Occipital lobe (tissue), 2 donors: ENCODE results near the gene RRAGC. TPM values are rescaled to one million over a fixed set of nuclear protein-coding genes. Genes with fewer than 3 reads are reported as not detected.
"Not testable (repeated sequence)": the region's sequence is repeated elsewhere in the genome, so short reads cannot be mapped to it uniquely, and the experiment has no call there.

Experiments used
- DNase-seq: peaks from one replicate; lab custom pipeline; 2025; lab: John Stamatoyannopoulos, UW
- total RNA-seq: library from RNA; depleted of rRNA; stranded (reverse); fragments of >200 nt; gene quantifications from one replicate; pipeline ENCODE4 v1.2.3, GENCODE V29; 2014

Gene RRAGC
- total RNA-seq, 1 donor from 2014 or later = 19.0 TPM

DNA sequence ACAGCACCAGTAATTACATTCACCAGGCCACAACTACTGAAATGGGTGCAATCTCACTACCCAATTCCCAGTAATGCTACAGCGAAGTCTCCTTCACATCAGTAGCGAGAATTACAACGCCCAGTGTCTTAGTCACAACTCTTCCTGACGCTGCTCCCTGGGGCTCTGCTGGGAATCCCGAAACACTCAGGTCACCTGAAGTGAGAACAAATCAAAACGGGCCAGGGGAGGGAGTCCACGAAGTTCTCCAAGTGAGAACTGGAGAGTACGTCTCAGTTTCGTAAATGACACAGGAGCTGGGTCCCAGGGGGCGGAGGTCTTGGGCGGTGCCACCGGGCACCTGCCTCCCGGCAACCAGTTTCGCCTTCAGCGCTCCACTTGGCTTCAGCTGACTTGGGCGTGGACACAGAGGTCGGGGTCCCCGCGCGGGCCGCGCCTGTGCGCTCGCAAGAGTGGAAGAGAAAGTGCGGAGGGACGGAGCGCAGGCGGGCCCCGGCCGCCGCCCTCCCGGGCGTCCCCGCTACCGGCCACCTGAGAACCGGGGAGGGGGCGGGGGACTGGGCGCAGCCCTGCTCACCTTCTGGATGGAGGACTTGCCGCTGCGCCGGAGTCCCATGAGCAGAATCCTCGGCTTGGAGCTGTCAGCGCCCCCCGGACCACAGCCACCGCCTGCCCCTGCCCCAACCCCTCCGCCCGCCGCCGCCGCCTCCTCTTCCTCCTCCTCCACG is 575 bp downstream of the RRAGC start:
- peak; percentile 27 for DNase-seq

DNA sequence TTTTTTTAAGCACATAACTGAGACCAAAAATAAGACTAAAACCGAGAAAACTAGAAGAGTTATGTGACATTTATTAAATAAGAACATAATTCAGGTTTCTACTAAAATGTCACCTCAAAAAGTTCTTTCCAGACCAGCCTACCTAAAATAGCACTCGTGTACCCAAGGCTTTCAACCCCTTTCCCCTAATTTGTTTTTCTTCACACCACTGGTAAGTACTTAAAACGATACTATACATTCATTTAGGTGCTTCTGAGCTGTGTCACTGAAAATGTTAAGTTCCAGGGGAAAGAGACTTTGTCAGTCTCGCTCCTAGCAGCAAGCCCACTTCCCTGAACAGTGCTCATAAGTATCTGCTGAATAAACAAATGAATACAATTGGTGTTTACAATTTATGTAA is 6.8 kb downstream of the RRAGC start:
- no peak for DNase-seq

DNA sequence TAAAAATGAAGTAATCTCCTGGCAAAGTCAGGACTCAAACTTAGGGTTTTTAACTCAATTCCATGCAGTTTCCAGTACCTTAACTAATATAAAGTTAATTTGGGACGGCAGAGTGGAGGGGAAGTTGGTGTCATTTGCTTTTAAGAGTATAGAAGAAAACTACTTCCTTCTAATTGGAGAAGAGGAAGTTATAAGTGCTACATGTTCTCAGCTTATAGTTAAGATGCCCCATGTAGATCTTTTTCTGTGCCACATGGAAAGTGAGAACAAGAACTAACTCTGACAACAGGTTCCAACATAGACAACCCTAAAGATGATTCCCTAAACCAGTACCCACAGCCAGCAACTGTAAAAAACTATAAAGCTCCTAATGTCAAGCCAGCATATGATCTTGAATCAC is 11.5 kb downstream of the RRAGC start:
- no peak for DNase-seq

DNA sequence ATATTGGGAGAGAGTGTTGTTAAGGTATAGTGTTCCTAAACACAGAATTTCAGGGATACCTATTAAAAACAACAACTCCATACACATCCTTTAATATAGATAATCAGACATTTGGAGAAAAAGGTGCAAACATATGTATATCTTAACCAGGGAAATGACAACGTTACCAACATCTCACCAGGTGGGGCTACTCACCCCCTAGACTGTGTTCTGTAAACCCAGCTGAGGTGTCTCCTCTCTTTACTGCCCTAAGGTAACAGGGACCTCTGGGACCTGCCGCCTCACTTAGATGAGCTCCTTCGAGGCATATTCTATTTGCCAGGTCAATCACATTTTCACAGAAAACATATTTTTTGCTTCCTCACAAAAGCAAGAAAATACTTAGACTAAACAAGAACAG is 13.4 kb downstream of the RRAGC start:
- DNase-seq = no peak

DNA sequence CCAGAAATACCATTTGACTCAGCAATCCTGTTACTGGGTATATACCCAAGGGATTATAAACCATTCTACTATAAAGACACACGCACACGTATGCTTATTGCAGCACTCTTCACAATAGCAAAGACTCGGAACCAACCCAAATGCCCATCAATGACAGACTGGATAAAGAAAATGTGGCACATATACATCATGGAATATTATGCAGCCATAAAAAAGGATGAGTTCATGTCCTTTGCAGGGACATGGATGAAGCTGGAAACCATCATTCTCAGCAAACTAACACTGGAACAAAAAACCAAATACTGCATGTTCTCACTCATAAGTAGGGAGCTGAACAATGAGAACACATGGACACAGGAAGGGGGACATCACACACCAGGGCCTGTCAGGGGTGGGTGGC is 14.5 kb downstream of the RRAGC start:
- not testable (repeated sequence) for DNase-seq

DNA sequence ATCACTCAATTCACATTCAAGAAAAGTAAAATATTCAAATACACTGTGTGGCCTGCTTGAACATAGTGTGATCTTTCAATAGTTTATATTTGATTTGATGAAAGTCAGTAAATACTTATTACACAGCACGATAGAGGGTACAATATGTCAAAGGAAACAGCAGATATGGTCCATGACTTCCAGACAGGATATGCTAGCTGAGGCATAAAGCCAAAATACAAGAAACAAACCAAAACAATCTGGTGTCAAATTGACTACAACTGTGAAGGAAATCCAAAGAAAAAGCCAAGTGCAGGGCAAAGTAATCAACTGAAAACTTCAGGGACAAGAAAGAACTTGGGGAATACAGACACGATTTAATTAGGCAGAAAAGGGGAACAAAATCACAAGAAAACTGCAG is 19.3 kb downstream of the RRAGC start:
- no peak for DNase-seq

DNA sequence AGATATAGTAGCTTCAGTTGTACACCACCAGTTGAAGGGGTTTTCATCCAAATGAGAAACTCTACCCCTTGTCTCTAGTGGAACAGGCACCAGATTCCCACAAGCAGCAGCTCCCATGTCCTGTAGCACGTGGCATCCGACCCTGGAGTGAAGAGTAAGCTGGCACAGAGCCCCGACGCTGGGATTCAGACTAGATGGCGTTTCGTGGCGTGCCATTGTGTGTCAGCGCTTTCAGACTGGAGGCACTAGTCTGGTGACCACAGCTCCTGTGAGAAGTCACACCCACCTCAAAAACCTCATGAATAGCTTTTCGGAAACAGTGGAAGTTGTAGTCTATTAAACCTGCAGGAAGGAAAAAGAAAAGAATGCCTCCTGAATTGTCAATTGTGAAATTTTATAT is 20.2 kb downstream of the RRAGC start:
- no peak for DNase-seq

DNA sequence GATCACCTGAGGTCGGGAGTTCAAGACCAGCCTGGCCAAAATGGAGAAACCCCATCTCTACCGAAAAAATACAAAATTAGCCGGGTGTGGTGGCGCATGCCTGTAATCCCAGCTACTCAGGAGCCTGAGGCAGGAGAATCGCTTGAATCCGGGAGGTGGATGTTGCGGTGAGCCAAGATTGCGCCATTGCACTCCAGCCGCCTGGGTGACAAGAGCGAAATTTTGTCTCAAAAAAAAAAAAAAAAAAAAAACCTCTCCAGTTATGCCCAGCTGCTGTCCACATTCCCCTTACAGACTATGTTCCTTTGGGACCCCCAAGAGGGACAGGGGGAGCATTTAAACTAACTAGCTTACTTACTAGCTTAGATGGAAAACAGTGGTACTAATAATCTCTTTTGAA is 23.3 kb downstream of the RRAGC start:
- not testable (repeated sequence) for DNase-seq

DNA sequence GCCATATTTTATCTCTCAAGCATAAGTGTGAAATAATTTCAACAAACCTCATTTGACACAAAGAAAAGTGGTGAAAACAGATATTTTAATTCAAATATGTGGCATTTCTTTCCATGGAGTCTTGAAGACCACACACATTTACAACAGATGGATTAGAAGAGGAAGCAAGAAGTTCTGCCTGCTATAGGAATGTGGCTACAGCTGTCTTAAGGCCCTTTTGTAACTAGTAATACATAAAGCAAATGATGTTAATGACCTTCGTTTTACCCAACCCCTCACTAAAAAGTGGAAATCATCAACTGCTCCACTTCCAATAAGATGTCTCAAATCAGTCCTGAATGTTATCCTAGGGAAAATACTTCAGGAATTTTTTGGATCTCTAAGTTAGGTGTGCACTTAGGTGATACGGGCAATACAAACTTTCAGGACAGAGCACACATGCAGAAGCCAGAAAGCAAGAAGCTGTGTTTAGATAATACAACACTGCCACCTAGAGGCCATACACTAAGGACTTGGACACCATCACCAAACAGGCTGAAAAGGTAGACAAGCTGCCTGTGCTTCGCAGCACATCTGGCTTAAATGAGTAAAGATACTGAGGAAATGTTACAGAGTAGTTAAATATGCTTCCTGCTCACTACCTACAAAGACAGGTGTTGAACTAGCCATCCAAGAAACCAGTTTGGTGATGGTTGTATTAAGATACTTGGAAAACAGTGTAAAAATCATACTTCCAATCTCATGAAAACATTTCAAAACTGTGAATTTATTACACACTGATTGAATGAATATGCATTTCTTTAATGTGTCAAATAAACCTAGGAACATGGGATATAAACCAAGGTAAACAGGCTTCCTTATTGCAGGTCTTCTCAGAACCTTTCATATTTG is 24.4 kb downstream of the RRAGC start:
- no peak for DNase-seq

DNA sequence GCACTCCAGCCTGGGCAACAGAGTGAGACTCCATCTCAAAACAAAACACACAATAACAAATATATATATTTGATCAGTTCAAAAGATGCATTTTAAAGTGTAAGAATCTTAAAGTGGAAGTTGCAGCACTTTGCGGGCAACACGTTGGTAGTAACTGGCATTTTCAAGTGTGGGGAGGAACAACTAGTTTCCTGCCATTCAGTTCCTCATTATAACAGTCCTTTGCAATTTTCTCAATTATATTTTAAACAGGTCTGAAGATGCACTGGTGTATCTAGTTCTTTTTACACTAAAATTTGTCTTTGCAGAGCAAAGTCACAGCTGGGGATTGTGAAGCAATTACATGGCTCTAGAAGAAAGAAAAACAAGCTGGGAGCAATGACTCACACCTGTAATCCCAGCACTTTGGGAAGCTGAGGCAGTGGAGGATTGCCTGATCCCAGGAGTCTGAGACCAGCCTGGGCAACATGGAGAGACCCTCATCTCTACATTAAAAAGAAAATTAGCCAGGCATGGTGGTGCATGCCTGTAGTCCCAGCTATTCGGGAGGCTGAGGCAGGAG is 25.3 kb downstream of the RRAGC start:
- DNase-seq = no peak

DNA sequence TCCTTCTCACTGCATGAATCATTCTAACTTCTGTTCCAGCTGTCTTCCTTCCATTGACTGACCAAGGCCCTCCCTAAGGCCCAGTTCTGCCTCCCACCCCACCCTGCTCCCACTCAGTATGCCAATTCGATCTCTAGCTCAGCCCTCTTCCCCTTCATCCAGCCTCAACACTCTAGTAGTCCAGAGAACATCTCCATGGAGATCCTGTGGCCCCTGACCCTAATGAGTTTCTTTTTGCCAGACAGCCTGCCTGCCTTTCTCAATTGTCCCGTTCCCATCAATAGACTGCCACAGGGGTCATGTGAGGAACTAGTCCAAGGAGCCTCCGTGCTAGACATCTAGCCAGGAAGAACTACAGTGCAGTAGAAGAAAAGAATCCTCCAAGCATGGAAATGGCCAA is 26.4 kb downstream of the RRAGC start:
- DNase-seq = no peak

DNA sequence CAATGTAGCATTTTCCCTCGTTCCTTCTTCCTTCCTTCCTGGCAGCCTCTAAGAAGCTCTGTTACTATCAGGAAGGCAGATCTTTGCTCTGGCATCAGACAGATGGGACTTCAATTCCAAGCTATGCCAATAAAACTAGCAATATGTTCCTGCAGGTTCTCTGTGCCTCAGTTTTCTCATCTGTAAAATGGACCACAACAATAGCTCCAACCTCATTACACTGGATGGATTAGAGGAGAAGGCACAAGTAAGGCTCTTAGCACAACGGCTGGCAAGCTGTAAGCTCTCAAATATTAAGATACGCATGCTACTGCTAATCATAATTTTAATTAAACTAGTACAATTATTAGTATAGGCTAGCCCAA is 27.2 kb downstream of the RRAGC start:
- DNase-seq = no peak

DNA sequence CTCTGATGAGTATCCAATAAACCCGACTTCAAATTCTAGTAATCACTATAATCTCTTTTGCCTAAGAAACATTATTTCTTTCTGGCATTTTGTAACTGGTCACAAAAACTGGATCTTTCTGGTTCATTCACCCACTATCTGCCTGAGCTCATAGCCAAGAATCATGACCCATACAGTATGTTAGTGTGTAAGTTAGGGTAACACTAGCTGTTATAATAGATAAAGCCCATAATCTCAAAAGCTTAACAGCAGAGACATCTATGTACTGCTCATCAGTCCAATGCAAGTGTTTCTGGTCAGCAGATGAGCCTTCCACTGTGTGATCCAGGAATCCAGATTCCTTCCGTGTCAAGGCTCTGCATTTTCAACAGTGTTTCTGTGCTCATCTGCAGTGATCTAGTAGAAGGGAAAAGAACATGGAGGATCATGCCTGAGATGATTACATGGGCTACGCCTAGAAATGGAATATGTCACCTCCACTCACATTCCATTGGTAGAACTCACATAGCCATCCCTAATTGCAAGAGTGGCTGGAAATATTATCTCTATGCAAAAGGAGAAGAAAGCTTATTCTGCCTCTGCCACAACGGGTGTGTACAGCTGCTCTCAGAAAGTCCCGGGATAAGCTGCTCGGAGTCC is 27.7 kb downstream of the RRAGC start:
- no peak for DNase-seq

DNA sequence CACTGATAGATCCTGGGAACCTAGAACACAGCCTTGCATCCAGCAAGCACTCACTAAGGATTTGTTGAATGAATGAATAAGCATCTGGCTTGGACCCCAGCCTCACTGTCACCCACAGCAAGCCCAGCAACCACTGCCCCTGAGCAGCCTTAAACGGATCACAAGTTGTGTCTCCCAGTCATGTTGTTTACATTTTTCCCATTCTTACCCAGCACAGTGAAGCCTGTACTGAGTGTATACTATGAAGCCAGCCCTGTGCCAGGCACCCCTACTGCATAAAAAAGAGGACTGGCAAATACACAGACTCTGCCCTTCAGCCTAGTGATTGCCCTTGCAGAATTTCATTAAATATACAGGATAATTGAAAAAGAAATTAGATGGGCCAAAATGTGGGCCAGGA is 30.2 kb downstream of the RRAGC start:
- DNase-seq = no peak

DNA sequence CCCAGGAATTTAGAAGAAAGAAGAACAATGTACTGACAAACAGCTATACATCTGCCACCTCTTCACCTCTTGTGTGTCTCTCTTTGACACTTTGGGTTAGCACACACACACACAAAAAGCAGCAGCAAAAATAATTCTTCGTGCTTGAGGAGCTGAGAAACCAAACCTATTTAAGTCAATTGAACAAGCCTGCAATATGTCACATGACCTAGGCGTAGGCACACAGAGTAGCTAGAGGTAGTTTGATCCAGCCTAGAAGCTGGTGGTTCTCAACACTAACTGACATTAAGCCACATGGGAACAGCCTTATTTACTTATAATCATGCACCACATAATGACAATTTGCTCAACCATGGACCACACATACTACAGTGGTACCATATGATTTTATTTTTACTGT is 32.3 kb downstream of the RRAGC start:
- no peak for DNase-seq

DNA sequence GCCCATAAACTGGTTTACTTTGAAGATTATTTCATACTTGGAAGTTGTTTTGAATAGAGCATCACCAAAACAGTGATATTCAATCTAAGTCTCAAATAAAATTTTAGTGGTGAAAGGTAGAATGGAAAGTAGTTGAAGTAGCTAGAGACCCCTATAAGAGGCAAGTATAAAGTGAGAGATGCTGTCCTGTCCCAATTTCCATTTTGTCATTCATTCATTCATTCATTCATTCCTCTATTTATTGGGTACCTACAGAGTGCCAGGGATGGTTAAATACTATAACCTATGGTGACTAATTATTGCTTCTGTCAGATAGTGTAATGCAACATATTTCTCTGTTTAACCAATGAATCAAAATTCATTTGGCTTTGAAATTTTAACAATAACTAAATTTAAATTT is 32.7 kb downstream of the RRAGC start:
- no peak for DNase-seq

DNA sequence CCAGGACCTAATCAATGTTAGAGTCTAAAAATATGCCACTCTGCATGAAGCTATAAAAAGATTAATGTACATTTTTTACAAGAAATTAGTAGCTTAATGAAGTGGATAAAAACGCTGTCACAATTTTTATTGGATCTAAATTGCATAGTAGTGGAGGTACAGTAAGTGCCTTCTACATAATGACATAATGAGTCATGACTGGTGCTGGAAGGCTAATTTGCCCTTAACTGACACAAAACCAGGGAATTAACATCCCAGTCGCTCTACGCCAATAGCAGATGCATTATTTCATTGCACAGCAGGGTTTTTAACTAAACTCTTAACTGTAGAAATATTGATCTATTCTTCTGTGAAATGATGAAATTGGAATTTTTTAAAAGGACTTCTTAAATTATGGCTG is 33.3 kb downstream of the RRAGC start:
- no peak for DNase-seq

DNA sequence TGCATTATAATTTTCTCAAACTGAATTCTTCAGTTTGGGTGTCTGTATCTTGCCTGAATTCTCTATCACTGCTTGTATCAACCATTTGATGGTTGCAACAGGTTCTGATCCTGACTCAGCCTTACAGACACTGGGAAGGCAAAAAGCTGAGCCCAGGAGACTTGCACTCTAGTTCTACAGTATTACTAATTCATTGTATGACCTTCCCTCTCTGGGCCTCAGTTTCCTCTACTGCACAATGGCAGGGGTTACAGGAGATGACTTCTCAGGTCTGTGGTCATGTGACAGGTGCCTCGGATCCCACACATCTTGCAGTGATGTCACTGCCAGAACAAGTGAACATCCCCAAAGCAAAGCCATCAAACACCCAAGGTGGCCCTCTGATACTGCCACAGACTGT is 38.7 kb downstream of the RRAGC start:
- DNase-seq = no peak

DNA sequence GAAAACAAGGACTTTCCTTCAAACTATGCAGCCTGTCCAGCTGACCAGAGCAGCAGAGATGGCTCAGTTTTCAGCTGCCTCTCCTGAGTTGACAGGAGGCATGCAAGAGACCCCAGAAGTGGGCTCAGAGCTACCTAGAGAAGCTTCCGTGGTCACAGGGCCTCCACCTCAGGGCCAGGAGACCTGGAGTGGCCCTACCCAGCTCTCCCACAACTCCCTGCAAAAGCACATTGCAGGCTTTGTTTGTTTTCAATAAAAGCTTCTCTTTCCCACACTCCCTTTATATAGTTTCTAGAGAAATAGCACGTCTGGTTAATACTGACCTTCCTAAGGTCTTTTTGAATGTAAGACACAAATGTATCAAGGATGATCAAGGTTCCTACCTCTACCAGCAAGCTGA is 40.1 kb downstream of the RRAGC start:
- no peak for DNase-seq

DNA sequence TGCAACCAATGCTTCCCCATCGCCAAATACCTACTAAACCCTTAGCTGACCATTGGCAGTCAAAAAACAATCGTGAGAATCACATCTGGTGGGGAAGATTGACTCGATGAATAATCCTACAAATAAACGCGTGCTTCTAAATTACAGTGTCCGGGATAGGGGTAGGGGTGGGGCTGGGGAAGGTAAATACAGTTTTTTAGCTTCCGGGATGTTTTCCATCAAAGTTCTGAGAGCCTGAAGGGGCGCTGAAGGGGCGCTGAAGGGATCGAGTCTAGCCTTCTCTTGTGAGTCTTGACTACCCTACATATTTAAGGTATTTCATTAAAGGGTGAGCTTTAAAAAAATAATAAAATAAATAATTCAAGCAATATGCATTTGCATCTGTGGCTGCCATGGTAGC is 40.5 kb downstream of the RRAGC start:
- no peak for DNase-seq

DNA sequence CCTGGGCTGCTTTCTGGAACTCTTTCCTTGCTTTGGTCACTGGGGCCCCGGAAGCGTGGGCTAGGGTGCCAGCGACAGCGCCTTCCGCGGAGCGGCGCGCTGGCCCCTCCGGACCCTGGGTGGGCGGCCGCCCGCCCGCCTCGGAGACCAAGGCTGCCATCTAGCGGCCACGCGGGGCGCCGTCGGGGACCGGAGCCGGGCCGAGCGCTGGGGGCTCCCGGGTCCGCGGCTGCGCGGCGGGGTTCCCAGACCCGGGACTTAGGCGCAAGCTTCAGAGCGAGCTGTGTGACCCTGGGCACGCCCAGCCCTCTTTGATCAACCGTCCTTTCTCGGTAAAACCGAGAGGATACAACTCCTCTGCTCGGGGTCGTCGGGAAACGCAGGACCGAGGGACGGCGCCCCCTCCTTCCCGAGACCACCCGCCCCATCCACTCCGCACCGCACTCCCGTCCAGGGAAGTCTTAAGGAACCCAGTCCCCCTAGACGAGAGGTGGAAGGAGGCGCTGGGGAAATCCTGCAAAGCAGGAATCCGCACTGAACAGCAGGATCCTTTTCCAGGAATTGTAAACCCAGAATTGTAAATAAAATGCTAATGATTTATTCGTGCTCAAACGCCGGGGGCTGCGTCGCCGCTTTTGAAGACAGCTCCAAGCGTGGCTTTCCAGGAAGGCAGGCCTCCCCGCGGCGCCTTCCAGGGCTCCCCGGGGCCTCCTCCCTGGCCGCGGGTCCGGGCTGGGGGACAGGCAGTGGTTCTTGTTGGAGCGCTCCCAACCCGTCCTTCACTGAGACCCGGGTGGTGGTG is 41.2 kb downstream of the RRAGC start:
- no peak for DNase-seq
